ENCODE results near the gene FAM200B.

Gene FAM200B

DNA sequence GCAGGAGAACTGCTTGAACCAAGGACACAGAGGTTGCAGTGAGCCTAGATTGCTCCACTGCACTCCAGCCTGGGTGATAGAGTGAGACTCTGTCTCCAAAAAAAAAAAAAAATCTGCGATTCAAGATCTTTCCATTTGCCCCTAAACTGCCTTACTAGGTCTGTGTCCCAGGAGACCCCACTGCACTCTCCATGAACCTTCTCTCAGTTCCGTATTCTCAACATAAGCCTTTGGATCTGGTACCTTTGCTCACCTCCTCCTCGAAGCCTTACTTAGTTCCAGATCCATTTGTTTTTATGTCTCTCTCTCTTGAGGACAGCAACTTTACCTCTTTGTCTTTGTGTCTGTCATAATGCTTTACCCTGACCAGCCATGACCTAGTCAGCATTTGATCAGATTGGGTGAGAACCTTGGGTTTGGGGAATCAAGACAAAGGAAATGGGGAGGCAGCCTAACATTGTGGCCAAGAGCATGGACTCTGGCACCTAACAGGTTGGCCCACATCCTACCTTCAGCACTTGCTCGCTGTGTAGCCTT lies 55.0 kb downstream of the FAM200B start:
- no peak for DNase-seq (ENCODE audit: low read depth in 2 of 2)

DNA sequence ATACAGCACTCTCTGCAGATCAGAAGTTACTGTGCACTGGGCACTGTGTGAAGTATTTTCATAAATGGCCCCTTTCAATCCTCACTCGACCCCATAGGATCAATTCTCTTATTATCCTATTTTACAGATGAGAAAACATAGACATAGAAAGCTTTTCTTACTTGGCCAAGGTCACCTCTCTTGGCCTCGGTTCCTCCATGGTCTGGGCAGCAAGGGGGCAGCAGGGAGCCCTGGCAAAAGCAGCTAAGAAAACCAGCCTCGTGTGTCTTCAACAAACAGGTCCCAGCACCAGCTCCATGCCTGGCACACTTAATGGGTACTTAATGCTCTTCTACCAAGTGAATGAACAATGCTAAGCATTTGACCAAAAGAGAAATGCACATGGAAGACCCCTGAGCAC lies 55.6 kb downstream of the FAM200B start:
- no peak for DNase-seq (ENCODE audit: low read depth in 2 of 2)

- DNase-seq (ENCODE audit: low read depth in 2 of 2) = no peak
Observed at GRCh38 chr4:15738877-15739276, 57.2 kb downstream of the FAM200B start.
